NCI-H2196 (cell line): Measurements from ENCODE around the gene CAMK4.

Experiments
- DNase-seq: peaks from one replicate; lab custom pipeline; 2025; ENCODE audit not compliant: unreplicated experiment; lab: John Stamatoyannopoulos, UW

The CAMK4 gene

GRCh38 chr5:111422245-111422644 lies 198.1 kb downstream of the CAMK4 start:
- no peak for DNase-seq

- DNase-seq: no peak
Measured at GRCh38 chr5:111422747-111423720, 198.8 kb downstream of the CAMK4 start.

- no peak for DNase-seq
Measured at GRCh38 chr5:111425205-111425604, 201.0 kb downstream of the CAMK4 start.

GRCh38 chr5:111427762-111428161 lies 203.6 kb downstream of the CAMK4 start:
- DNase-seq: no peak

GRCh38 chr5:111432883-111433536 lies 208.8 kb downstream of the CAMK4 start:
- no peak for DNase-seq

GRCh38 chr5:111434800-111435199 lies 210.6 kb downstream of the CAMK4 start:
- no peak for DNase-seq

GRCh38 chr5:111439473-111440075 lies 215.4 kb downstream of the CAMK4 start:
- no peak for DNase-seq

- DNase-seq: no peak
Measured at GRCh38 chr5:111447099-111447498, 222.9 kb downstream of the CAMK4 start.

- peak; percentile 33 for DNase-seq
Measured at GRCh38 chr5:111447822-111448221, 223.6 kb downstream of the CAMK4 start.

- DNase-seq: no peak
Measured at GRCh38 chr5:111453295-111453694, 229.1 kb downstream of the CAMK4 start.

GRCh38 chr5:111453747-111454146 lies 229.6 kb downstream of the CAMK4 start:
- no peak for DNase-seq

- peak; percentile 6 for DNase-seq
Measured at GRCh38 chr5:111454198-111454622, 230.0 kb downstream of the CAMK4 start.

GRCh38 chr5:111454776-111455175 lies 230.6 kb downstream of the CAMK4 start:
- DNase-seq: no peak

- peak; percentile 19 for DNase-seq
Measured at GRCh38 chr5:111461255-111461671, 237.1 kb downstream of the CAMK4 start.

- no peak for DNase-seq
Measured at GRCh38 chr5:111461934-111462333, 237.8 kb downstream of the CAMK4 start.

- DNase-seq: no peak
Measured at GRCh38 chr5:111463311-111463710, 239.1 kb downstream of the CAMK4 start.

GRCh38 chr5:111469293-111469896 lies 245.2 kb downstream of the CAMK4 start:
- DNase-seq: no peak

- no peak for DNase-seq
Measured at GRCh38 chr5:111469903-111470302, 245.7 kb downstream of the CAMK4 start.

- DNase-seq: no peak
Measured at GRCh38 chr5:111472096-111472495, 247.9 kb downstream of the CAMK4 start.

GRCh38 chr5:111472579-111472978 lies 248.4 kb downstream of the CAMK4 start:
- DNase-seq: no peak

- DNase-seq: no peak
Measured at GRCh38 chr5:111478266-111478665, 254.1 kb downstream of the CAMK4 start.
